HEK293T (cell line): ENCODE results near the gene DOK5.

ENCODE experiments used
- CTCF ChIA-PET: fragments of 350-600 bp; formaldehyde crosslinking; extraction: SDS; loops from one replicate; lab custom pipeline; 2021; ENCODE audit warnings: antibody characterized with exemption, inconsistent platforms; lab: Yijun Ruan, JAX
- POLR2A ChIA-PET: fragments of 350-600 bp; formaldehyde crosslinking; extraction: SDS; loops from one replicate; lab custom pipeline; 2020; ENCODE audit warnings: antibody characterized with exemption, inconsistent platforms; lab: Yijun Ruan, JAX
- DNase-seq: peaks from one replicate; pipeline ENCODE4 v3.0.0; 2012; ENCODE audit warnings: mixed read lengths; ENCODE audit errors: extremely low spot score
- ARNT ChIP-seq: fragments of 450-650 bp; IDR thresholded peaks from 2 replicates; pipeline ENCODE4 v1.6.1; 2017; ENCODE audit warnings: mild to moderate bottlenecking
- BHLHE40 ChIP-seq: fragments of 450-650 bp; IDR thresholded peaks from 2 replicates; pipeline ENCODE4 v1.6.1; 2016; ENCODE audit warnings: mild to moderate bottlenecking, moderate library complexity, borderline replicate concordance
- CTBP1 ChIP-seq: fragments of 450-650 bp; IDR thresholded peaks from 2 replicates; pipeline ENCODE4 v1.6.1; 2016; ENCODE audit warnings: borderline replicate concordance
- ELF4 ChIP-seq: fragments of 450-650 bp; IDR thresholded peaks from 2 replicates; pipeline ENCODE4 v1.6.1; 2017; ENCODE audit warnings: antibody characterized with exemption
- FOXA1 ChIP-seq: fragments of 450-650 bp; IDR thresholded peaks from 2 replicates; pipeline ENCODE4 v1.6.1; 2016; ENCODE audit warnings: mild to moderate bottlenecking
- FOXK2 ChIP-seq: fragments of 450-650 bp; IDR thresholded peaks from 2 replicates; pipeline ENCODE4 v1.6.1; 2016; ENCODE audit warnings: mild to moderate bottlenecking
- FOXM1 ChIP-seq: fragments of 450-650 bp; IDR thresholded peaks from 2 replicates; pipeline ENCODE4 v1.6.1; 2017; ENCODE audit warnings: mild to moderate bottlenecking, borderline replicate concordance
- HDGF ChIP-seq: fragments of 450-650 bp; IDR thresholded peaks from 2 replicates; pipeline ENCODE4 v1.6.1; 2017; ENCODE audit warnings: antibody characterized with exemption, borderline replicate concordance
- L3MBTL2 ChIP-seq: fragments of 450-650 bp; conservative IDR thresholded peaks from 2 replicates; pipeline ENCODE4 v1.6.1; 2016; ENCODE audit warnings: mild to moderate bottlenecking
- LEF1 ChIP-seq: fragments of 450-650 bp; IDR thresholded peaks from 2 replicates; pipeline ENCODE4 v1.6.1; 2017; ENCODE audit warnings: mild to moderate bottlenecking, borderline replicate concordance
- NFRKB ChIP-seq: fragments of 450-650 bp; IDR thresholded peaks from 2 replicates; pipeline ENCODE4 v1.6.1; 2016; ENCODE audit warnings: mild to moderate bottlenecking, moderate library complexity
- SP1 ChIP-seq: fragments of 450-650 bp; IDR thresholded peaks from 2 replicates; pipeline ENCODE4 v1.6.1; 2017
- SUZ12 ChIP-seq: fragments of 450-650 bp; IDR thresholded peaks from 2 replicates; pipeline ENCODE4 v1.6.1; 2016; ENCODE audit warnings: mild to moderate bottlenecking
- TARDBP ChIP-seq: fragments of 450-650 bp; IDR thresholded peaks from 2 replicates; pipeline ENCODE4 v1.6.1; 2016
- ZNF384 ChIP-seq: fragments of 450-650 bp; IDR thresholded peaks from 2 replicates; pipeline ENCODE4 v1.6.1; 2016
- TF ChIP-seq, protein P1 (sequence below): fragments of 450-650 bp; IDR thresholded peaks from 2 replicates; pipeline ENCODE4 v1.6.1; 2016

Gene DOK5

DNA sequence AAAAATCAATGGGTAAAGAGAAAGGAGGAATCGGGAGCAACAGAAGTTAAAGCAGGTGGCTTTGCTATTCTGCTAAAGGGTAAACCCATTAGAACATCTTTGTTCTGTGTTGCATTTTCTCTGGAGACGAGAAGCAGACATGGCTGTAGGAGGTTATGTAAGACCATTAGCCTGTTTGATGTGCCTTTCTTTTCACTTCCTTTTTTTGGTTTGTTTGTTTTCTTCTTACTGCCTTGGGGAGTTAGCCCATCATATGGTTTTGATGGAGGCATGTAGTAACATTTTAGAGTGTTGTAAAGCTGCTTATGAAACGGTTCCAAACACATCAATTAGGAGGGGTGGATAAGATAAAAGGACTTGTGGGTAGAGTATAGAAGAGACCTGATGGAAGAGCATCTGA is 131.0 kb downstream of the DOK5 start:
- TF ChIP-seq, protein P1, sequence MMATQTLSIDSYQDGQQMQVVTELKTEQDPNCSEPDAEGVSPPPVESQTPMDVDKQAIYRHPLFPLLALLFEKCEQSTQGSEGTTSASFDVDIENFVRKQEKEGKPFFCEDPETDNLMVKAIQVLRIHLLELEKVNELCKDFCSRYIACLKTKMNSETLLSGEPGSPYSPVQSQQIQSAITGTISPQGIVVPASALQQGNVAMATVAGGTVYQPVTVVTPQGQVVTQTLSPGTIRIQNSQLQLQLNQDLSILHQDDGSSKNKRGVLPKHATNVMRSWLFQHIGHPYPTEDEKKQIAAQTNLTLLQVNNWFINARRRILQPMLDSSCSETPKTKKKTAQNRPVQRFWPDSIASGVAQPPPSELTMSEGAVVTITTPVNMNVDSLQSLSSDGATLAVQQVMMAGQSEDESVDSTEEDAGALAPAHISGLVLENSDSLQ = no peak
- TF ChIP-seq SUZ12 (no peak), SP1 (no peak), FOXK2 (no peak), ZNF384 (no peak), NFRKB (no peak), LEF1 (no peak), BHLHE40 (no peak), ARNT (no peak), HDGF (no peak), TARDBP (no peak), ELF4 (no peak)
- no peak for DNase-seq
- ChIA-PET CTCF (no interaction called here), POLR2A (no interaction called here)

DNA sequence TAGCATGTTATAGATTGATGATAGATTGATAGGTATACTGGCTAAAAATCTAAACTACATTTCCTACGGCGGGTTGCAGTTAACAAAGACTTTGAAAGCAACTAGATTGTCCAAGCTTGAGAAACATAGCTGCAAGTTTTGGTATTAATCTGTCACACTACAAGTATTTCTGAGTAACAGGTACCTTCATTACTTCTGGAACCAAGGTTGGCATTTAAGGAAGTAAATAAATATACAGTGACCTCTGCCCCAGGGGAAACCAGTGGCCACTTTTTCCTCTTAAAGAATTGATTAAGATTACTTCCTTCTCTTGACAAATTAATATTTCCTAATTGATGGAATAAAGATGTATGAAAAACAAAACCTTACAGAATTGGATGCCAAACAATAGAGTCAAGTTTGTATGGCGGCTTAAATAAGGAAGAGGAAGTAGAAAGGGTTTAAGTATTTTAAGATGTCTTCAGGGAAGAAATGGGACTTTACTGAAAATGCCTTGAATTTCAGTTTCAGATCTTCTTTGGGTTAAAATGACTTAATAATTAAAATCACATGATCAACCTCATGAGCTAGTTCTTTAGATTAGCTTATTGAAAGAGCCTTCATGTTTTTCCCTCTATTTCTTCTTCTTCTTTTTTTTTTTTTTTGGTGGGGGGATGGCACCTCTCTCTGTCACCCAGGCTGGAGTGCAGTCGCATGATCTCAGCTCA is 132.8 kb downstream of the DOK5 start:
- CTCF ChIA-PET = no interaction called here
- POLR2A ChIA-PET = no interaction called here
- no peak for DNase-seq
- TF ChIP-seq LEF1 = no peak
- no peak for TF ChIP-seq SP1
- no peak for TF ChIP-seq TARDBP
- no peak for TF ChIP-seq ARNT
- TF ChIP-seq FOXK2 = no peak

GRCh38 chr20:54608943-54609342 is 133.6 kb downstream of the DOK5 start:
- TF ChIP-seq CTBP1 (no peak), SUZ12 (no peak), TARDBP (no peak), L3MBTL2 (no peak), ELF4 (no peak), FOXA1 (no peak), HDGF (no peak), LEF1 (no peak), BHLHE40 (no peak), SP1 (no peak), FOXK2 (no peak), FOXM1 (no peak), ZNF384 (no peak), ARNT (no peak), NFRKB (no peak)
- TF ChIP-seq, protein P1 = no peak
- ChIA-PET CTCF (no interaction called here), POLR2A (no interaction called here)
- no peak for DNase-seq

GRCh38 chr20:54611708-54612412 is 136.5 kb downstream of the DOK5 start:
- CTCF ChIA-PET = no interaction called here
- TF ChIP-seq BHLHE40 (no peak), FOXA1 (no peak), CTBP1 (no peak), ZNF384 (no peak)
- TF ChIP-seq, protein P1 = no peak
- DNase-seq = no peak
- POLR2A ChIA-PET = no interaction called here

- TF ChIP-seq HDGF (no peak), NFRKB (no peak), ARNT (no peak), BHLHE40 (no peak), SUZ12 (no peak), FOXM1 (no peak), FOXK2 (no peak)
- TF ChIP-seq, protein P1 = no peak
- CTCF ChIA-PET = no interaction called here
- no peak for DNase-seq
- POLR2A ChIA-PET = no interaction called here
Measured at GRCh38 chr20:54618412-54618811, 143.0 kb downstream of the DOK5 start.

GRCh38 chr20:54619181-54619580 is 143.8 kb downstream of the DOK5 start:
- POLR2A ChIA-PET = no interaction called here
- CTCF ChIA-PET = no interaction called here
- no peak for TF ChIP-seq LEF1
- no peak for TF ChIP-seq ELF4
- TF ChIP-seq FOXK2 = no peak
- TF ChIP-seq NFRKB = no peak
- no peak for TF ChIP-seq TARDBP
- TF ChIP-seq SP1 = no peak
- TF ChIP-seq CTBP1 = no peak
- no peak for TF ChIP-seq SUZ12
- DNase-seq = no peak
